ENCODE results near the gene MBD3.

MBD3 gene

DNA sequence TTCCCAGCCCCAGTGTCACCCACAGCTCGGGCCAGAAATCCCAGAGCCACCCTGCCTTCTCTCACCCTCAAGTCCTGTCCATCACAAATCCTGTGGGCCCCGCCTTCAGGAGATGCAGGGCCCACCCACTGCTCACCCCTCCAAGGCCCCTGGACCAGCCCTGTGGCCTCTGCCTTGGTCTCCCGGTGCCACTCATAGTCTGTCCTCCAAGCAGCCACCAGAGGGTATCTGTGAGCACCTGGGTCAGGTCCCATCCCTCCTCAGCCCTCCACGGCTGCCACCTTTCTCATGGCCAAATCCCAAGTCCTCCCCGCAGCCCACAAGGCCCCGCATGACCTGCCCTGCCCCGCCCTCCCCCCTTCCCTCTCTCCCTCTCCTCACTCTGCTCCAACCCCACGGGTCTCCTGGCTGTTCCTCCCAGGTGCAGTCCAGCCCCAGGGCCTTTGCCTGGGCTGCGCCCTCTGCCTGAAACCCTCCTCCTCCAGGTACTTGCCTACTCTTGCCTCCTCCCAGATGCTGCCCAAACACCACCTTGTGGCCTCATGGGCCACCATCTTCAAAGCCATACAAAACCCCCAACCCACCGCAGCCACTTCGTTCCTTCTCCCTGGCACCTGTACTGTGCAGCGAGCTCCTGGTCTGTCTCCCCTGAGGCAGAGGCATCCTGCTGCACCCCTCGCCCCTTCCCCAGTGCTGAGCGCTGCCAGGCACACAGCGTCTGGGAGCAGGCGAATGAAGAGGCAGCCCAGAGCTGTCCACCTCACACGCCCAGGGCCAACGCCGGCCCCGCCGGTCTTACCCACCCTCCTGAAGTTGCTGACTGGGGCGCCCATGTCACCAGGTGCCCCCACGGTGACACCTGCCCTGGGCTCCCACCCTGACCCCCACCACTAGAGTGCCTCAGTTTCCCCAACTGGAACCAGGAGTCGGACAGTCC lies 25.8 kb upstream of the MBD3 start:
- DNase-seq = no peak

DNA sequence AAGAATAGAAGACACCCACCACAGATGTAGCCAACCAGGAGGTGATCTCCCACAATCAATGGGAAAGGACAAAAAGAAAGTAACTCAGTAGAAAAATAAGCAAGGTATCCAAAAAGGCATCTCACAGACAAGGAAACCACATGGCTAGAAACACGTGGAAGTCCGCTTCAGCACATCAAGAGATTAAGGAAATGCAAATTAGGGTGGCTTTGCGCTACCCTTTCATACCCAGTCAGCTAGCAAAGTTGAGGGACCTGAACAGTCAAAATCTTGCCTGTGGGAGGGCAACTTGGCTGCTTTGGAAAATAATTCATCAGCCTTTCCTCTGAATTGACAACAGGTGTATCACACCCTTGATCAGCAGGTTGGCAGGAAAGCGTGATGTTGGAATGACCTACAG lies 24.2 kb upstream of the MBD3 start:
- DNase-seq = no peak

- DNase-seq = no peak
Observed at GRCh38 chr19:1616396-1616795, 23.7 kb upstream of the MBD3 start.

DNA sequence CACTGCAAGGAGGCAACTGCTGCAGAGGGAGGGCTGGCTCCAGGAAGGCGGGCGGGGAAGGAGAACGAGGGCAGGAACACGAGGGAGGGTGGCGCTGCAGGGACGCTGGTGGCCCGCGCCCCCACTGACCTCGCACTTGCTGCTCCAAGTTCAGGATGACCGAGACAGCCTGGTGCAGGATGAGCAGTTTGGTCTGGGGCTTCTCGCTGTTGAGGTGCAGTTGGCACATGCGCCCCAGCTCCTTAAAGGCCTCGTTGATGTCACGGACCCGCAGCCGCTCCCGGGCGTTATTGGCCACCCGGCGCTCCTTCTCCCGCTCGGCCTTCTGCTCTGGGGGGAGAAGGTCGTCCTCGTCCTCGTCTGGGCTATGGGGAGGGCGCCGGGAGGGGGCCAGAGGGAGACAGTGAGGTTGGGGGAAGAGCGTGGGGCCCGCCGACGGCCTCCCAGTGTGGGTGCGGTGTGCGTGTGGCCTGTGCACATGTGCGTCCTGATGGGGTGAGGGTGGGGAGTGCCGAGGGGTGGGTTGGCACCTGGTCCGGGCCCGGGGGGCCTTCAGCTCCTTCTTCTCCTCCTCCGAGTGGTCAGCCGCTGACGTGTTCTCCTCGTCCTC lies 22.6 kb upstream of the MBD3 start:
- DNase-seq = no peak

GRCh38 chr19:1613808-1614570 lies 21.3 kb upstream of the MBD3 start:
- DNase-seq = no peak

GRCh38 chr19:1613146-1613545 lies 20.5 kb upstream of the MBD3 start:
- no peak for DNase-seq

GRCh38 chr19:1612114-1613086 lies 19.7 kb upstream of the MBD3 start:
- DNase-seq = no peak

- DNase-seq = no peak
Observed at GRCh38 chr19:1611353-1611752, 18.7 kb upstream of the MBD3 start.

DNA sequence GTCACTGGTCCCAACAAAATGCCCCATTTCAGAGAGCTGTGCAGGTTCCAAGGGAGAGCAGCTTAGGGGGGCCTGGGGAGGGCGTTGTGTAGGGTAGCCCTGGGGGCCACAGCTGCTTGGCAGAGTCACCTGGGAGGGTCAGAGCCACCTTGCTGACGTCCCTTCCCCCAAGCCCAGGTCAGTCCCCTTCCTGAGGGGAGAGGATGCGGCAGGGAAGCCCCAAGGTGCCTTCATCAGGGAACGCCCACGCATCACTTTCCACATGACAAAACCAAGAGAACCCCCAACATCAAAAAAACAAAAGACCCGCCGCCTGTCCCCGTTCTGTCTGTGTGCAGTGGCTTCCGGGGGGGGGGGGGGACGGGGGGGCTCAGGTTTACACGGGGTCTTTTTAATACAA lies 17.9 kb upstream of the MBD3 start:
- DNase-seq = no peak

DNA sequence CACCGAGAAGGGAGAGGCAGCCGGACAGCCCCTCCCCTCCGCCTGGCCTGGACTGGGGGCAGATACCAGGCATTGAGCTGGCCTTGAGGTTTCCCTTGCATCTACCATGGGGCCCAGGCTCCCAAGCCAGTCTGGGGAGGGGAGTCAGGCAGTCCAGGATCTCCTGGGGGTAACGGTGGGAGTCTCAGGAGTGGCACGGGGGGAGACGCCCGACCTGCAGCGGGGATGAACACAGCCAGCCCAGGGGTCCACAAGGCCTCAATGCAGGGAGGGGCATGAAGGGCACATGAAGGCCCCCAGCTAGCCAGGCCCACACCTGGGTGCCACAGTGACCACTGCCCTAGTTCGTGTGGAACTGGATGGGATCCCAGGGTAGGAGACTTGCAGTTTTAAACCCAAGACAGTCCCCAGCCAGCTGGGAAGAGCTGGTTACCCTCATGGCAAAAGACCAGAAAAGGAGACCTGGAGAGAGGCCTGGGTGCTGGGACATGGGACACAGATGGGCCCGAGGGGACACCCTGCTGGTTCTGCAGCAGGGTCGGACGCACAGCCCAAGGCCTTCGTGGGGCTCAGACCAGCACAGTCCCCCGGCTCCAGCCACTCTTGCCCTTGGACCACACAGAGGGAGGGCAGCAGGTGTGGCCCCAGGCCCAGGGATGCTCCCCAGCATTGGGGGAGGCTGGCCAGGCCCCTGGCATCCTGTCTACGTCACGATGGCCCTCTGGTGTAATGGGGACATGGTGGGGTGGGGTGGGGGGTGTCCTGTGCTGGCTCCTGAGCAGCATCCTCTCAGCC lies 17.2 kb upstream of the MBD3 start:
- no peak for DNase-seq

- no peak for DNase-seq
Observed at GRCh38 chr19:1609103-1609396, 16.4 kb upstream of the MBD3 start.

DNA sequence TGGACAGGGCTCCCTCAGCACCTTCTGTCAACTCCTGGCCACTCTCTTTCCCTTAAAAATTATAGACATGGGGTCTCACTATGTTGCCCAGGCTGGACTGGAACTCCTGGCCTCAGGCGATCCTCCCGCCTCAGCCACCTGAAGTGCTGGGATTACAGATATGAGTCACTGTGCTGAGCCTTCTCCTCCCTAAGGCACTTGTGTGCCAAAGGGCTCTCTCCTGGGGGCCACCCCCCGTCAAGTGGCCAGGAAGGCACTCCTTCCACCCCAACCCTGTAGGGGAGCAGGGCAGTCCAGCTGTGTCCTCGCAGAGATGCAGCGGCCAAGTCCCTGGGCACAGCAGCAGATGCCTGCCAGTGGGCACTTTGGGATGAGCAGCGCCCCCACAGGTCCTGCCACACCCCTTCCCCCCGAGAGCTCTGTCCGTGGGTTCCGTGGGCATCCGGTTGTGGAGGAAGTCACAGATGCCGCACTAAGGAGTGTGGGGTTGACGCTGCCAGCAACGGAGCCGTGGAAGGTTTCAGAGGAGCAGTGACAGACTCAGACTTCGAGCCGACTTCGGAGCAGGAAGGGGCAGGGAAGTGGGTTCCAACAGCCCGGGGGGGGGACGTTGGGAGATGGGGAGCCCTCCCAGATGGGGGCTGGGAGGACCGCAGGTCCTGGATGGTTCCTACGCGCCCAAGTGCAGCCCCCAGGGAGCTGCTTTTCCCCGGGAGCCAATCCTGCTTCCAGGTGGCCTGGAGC lies 15.9 kb upstream of the MBD3 start:
- DNase-seq = no peak

GRCh38 chr19:1606138-1606651 lies 13.5 kb upstream of the MBD3 start:
- no peak for DNase-seq

GRCh38 chr19:1605236-1606137 lies 12.8 kb upstream of the MBD3 start, which contains the start of gene UQCR11:
Gene UQCR11, minus strand, starts transcription at chr19:1605462. Its CDS starts 53 bp downstream, at chr19:1605409.
- DNase-seq = peak; percentile 93

GRCh38 chr19:1602091-1602707 lies 9.5 kb upstream of the MBD3 start:
- no peak for DNase-seq

GRCh38 chr19:1601613-1602064 lies 9.0 kb upstream of the MBD3 start:
- DNase-seq = no peak

DNA sequence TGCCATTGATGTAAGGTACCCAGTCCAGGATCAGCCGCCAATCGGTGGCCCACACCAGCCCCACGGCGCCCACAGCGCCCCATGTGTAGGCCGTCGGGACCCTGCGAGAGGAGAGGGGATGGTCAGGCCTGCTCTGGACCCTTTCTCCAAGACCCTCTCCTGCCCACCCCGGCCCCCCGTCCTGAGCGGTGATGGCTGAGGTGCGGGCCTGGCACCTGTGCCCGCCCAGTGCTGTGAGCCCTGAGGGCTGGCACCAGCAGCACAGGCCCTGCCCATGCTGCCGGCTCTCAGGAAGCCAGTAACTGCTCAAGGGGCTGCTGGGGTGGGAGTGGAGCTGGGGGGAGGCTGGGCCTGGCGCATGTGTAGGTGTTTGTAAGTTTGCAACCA lies 6.8 kb upstream of the MBD3 start:
- DNase-seq = no peak

- DNase-seq = no peak
Observed at GRCh38 chr19:1598777-1599459, 6.3 kb upstream of the MBD3 start.

DNA sequence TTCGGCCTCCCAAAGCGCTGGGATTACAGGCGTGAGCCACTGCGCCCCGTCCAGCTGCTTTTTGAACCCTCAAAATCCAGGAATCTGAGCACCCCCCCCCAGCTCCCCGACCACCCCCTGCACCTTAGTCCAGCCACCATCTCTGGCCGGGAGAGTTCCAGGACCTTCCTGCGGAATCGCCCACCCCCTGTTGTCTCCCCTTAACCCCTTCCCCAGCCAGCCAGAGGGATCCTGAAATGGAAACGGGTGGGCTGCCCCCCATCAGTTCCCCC lies 772 bp upstream of the MBD3 start:
- no peak for DNase-seq
